HL-60 (cell line): ENCODE results near the gene FBXL15.

Experiments
- POLR2AphosphoS5 ChIP-seq: IDR thresholded peaks from 2 replicates; pipeline ENCODE4 v1.6.1; 2012; ENCODE audit warnings: low read depth
- TF ChIP-seq, protein P1 (sequence below): IDR thresholded peaks from 2 replicates; pipeline ENCODE4 v1.6.1; 2012; ENCODE audit warnings: low read depth; ENCODE audit not compliant: insufficient replicate concordance
- TF ChIP-seq, protein P2 (sequence below): IDR thresholded peaks from one replicate; pipeline ENCODE4 v1.5.1; 2011; ENCODE audit warnings: low read length, control low read depth, inconsistent platforms; ENCODE audit not compliant: insufficient read depth

DNA sequence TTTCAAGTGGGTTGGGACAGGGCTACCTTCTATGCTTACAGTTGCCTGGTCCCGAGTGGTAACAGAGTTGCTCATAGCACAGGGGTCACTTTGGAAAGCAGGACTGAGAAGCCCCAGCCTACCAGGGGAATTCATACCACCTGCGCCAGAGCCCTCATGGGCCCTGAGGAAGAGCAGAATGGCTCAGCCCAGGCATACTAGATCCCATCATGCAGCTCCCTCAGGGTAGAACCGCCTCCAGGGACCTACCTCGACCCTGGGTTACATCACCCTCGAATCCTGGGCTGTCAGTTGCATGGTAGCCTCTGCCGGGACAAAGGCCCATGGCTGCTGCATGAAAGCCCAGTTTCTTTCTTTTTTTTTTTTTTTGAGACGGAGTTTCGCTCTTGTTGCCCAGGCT, 8.8 kb downstream of the FBXL15 start:
- TF ChIP-seq, protein P1, sequence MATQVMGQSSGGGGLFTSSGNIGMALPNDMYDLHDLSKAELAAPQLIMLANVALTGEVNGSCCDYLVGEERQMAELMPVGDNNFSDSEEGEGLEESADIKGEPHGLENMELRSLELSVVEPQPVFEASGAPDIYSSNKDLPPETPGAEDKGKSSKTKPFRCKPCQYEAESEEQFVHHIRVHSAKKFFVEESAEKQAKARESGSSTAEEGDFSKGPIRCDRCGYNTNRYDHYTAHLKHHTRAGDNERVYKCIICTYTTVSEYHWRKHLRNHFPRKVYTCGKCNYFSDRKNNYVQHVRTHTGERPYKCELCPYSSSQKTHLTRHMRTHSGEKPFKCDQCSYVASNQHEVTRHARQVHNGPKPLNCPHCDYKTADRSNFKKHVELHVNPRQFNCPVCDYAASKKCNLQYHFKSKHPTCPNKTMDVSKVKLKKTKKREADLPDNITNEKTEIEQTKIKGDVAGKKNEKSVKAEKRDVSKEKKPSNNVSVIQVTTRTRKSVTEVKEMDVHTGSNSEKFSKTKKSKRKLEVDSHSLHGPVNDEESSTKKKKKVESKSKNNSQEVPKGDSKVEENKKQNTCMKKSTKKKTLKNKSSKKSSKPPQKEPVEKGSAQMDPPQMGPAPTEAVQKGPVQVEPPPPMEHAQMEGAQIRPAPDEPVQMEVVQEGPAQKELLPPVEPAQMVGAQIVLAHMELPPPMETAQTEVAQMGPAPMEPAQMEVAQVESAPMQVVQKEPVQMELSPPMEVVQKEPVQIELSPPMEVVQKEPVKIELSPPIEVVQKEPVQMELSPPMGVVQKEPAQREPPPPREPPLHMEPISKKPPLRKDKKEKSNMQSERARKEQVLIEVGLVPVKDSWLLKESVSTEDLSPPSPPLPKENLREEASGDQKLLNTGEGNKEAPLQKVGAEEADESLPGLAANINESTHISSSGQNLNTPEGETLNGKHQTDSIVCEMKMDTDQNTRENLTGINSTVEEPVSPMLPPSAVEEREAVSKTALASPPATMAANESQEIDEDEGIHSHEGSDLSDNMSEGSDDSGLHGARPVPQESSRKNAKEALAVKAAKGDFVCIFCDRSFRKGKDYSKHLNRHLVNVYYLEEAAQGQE: no peak
- TF ChIP-seq, protein P2, sequence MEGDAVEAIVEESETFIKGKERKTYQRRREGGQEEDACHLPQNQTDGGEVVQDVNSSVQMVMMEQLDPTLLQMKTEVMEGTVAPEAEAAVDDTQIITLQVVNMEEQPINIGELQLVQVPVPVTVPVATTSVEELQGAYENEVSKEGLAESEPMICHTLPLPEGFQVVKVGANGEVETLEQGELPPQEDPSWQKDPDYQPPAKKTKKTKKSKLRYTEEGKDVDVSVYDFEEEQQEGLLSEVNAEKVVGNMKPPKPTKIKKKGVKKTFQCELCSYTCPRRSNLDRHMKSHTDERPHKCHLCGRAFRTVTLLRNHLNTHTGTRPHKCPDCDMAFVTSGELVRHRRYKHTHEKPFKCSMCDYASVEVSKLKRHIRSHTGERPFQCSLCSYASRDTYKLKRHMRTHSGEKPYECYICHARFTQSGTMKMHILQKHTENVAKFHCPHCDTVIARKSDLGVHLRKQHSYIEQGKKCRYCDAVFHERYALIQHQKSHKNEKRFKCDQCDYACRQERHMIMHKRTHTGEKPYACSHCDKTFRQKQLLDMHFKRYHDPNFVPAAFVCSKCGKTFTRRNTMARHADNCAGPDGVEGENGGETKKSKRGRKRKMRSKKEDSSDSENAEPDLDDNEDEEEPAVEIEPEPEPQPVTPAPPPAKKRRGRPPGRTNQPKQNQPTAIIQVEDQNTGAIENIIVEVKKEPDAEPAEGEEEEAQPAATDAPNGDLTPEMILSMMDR: no peak
- TF ChIP-seq POLR2AphosphoS5: no peak
